ENCODE measurements around the gene AP4M1.

AP4M1 gene

DNA sequence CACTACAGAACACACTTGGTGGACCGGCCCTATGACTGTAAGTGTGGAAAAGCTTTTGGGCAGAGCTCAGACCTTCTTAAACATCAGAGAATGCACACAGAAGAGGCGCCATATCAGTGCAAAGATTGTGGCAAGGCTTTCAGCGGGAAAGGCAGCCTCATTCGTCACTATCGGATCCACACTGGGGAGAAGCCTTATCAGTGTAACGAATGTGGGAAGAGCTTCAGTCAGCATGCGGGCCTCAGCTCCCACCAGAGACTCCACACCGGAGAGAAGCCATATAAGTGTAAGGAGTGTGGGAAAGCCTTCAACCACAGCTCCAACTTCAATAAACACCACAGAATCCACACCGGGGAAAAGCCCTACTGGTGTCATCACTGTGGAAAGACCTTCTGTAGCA lies 37.3 kb upstream of the AP4M1 start:
- TF ChIP-seq, protein P1, sequence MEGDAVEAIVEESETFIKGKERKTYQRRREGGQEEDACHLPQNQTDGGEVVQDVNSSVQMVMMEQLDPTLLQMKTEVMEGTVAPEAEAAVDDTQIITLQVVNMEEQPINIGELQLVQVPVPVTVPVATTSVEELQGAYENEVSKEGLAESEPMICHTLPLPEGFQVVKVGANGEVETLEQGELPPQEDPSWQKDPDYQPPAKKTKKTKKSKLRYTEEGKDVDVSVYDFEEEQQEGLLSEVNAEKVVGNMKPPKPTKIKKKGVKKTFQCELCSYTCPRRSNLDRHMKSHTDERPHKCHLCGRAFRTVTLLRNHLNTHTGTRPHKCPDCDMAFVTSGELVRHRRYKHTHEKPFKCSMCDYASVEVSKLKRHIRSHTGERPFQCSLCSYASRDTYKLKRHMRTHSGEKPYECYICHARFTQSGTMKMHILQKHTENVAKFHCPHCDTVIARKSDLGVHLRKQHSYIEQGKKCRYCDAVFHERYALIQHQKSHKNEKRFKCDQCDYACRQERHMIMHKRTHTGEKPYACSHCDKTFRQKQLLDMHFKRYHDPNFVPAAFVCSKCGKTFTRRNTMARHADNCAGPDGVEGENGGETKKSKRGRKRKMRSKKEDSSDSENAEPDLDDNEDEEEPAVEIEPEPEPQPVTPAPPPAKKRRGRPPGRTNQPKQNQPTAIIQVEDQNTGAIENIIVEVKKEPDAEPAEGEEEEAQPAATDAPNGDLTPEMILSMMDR (IDR thresholded peaks at IDR 0.05), result no peak
- no peak for DNase-seq (ENCODE audit: low spot score)
- Histone ChIP-seq H3K4me3 (no peak overlapping the region), H3K27ac (no peak overlapping the region)

DNA sequence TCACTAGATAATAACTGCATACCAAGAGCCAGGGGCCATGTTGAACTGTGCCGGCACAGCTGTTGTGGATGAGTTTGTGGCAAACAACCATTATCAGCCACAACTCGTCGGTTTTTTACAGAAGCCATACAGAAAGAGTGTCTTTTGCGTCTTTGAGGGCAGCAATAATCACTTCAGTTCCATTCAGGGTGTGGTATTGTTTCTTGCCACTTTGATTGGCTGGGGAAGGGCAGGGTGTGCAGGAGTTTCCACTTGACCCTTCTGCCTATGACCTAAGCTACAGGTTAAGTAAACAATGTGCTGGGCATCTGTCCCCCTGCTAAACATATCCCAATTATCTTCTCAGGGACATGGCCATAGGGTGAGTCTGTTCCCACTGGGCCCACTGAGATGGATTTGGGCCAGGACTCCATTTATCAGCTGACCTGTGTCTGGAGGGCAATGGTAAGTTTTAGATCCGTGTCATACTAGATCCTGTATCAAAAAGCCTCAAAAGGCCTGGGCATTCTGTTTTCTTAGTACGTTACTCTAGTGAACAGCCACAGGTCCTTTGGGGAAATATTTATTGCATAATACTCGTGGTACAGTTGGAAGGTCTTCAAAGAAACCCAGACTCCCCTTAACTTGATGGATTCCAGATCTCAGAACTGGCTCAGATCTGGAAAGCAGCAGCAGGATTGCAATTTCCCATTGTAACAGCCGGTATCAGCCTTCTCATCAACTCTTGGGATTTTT lies 35.8 kb upstream of the AP4M1 start:
- TF ChIP-seq, protein P1 (IDR thresholded peaks at IDR 0.05), result no peak
- Histone ChIP-seq H3K27ac (peak overlapping the region; percentile 14 to 68), H3K4me3 (no peak overlapping the region)
- no peak for DNase-seq (ENCODE audit: low spot score)

DNA sequence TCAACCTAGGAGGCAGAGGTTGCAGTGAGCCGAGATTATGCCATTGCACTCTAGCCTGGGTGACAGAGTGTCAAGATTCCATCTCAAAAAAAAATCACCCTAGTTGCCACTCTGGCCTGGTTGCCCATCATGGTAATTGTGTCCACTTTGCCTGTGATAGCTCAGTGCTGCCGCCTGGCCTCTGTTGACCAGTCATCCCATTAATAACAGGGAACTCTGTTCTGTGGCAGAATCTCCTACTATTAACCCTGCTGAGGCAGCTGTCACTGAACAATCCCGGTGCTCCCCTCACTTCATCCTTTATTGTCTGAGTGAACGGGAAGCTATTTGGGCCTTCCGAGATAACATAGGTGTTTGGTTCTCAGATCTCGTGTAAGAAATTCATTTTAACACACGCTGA lies 34.5 kb upstream of the AP4M1 start:
- Histone ChIP-seq H3K4me3 (no peak overlapping the region), H3K27ac (no peak overlapping the region)
- TF ChIP-seq, protein P1 (IDR thresholded peaks at IDR 0.05), result no peak
- DNase-seq (ENCODE audit: low spot score), result no peak

DNA sequence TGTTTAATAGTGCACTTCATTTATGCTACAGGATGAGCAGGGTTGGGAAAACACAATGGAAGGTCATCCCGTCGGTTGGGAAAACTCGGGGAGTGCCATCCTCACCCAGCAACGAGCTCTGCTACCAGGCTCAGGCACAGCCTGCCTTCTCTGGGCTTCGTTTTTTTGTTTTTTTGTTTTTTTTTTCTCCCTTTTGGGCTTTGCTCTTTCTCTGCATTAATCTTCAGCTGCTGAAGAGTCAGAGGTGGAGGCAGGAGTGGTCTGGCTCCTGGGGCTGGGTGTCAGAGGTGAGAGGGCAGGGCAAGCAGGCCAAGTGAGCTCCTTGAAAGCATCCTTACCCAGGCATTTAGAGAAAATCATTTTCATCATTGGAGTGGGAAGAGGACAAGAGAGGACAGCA lies 31.5 kb upstream of the AP4M1 start:
- TF ChIP-seq, protein P1 (IDR thresholded peaks at IDR 0.05), result no peak
- no peak for DNase-seq (ENCODE audit: low spot score)
- H3K4me3 ChIP-seq, result no peak overlapping the region
- no peak overlapping the region for H3K27ac ChIP-seq

DNA sequence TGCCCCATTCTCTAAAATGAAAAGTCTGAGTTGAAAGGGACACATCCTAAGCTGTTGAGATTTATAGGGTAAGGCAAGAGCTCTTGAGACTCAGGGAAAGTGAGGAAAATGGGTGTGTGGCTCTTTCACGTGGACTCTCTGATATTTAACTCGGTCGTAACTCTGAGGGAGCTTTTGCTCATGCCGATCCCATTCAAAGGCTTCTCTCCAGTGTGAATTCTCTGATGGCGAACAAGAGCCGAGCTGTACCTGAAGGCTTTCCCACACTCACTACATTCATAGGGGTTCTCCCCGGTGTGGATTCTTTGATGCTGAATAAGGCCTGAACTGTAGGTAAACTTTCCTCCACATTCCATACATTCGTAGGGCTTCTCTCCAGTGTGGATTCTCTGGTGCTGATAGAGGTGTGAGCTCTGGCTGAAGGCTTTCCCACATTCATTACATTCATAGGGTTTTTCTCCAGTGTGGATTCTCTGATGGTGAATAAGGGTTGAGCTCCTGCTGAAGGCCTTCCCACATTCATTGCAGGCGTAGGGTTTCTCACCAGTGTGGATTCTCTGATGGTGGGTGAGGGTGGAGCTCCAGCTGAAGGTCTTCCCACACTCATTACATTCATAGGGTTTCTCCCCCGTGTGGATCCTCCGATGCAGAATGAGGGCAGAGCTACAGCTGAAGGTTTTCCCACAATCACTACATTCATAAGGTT lies 30.3 kb upstream of the AP4M1 start:
- TF ChIP-seq, protein P1 (IDR thresholded peaks at IDR 0.05), result no peak
- peak overlapping the region; percentile 1 for H3K4me3 ChIP-seq
- DNase-seq (ENCODE audit: low spot score), result no peak

DNA sequence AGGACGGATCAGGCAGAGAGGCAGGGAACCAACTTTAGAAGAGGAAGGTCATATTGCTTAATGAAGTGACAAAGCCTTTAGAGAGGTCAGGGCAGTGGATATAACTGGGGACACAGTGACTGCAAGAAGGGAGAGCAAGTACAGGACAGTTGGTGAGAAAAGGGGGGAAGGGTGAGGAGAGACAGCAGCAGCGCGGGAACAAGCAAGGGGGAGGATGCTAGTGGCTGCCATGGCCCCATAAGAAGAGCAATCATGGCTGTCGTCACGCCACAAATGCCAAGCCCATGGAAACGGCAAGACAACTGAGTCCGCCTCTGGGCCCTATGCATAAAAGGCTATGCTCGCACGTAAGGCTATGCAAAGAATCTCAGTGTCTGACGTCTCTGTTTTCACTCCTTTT lies 29.0 kb upstream of the AP4M1 start:
- no peak overlapping the region for H3K4me3 ChIP-seq
- DNase-seq (ENCODE audit: low spot score), result no peak
- TF ChIP-seq, protein P1 (IDR thresholded peaks at IDR 0.05), result no peak
- no peak overlapping the region for H3K27ac ChIP-seq

More for the DNA sequence above, 30.3 kb upstream of the AP4M1 start:
- no peak overlapping the region for H3K27ac ChIP-seq

DNA sequence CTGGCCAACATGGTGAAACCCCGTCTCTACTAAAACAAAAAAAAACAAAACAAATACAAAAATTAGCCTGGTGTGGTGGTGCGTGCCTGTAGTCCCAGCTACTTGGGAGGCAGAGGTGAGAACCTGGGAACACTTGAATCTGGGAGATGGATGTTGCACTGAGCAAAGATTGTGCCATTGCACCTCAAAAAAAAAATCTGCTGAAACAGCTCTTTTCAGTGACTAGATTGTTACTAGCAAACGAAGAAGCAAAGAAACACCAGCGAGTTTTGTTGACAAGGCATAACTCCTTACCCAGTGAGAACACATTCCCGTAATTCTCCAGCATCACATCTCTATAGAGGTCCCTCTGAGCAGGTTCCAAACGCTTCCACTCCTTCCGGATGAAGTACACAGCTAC lies 26.6 kb upstream of the AP4M1 start:
- TF ChIP-seq, protein P1 (IDR thresholded peaks at IDR 0.05), result no peak
- no peak for DNase-seq (ENCODE audit: low spot score)
- Histone ChIP-seq H3K27ac (no peak overlapping the region), H3K4me3 (no peak overlapping the region)

Measured in coronary artery (tissue), 2 donors.